ENCODE results near the gene RRAGC. TPM values are rescaled to one million over a fixed set of nuclear protein-coding genes. Genes with fewer than 3 reads are reported as not detected.
"Not testable (repeated sequence)": the region's sequence is repeated elsewhere in the genome, so short reads cannot be mapped to it uniquely, and the experiment has no call there.

RRAGC gene
- total RNA-seq, 1 experiment from 2014 or later, result 11.4 TPM

GRCh38 chr1:38846210-38846609, 13.4 kb downstream of the RRAGC start:
- Mint-ChIP-seq H3K4me3 (no peak overlapping the region), H3K27me3 (ENCODE audit: low read depth) (no peaks in the 10 kb centered on the region), H3K9me3 (0 out of 2 replicates have a peak, but pooled peaks cover 5% of the 10 kb centered on the region), H3K27ac (no peak overlapping the region), H3K4me1 (no peaks in the 10 kb centered on the region), H3K36me3 (peaks cover 44% of the 10 kb centered on the region)
- TF ChIP-seq PRDM15 (CRISPR knock-in tag; IDR thresholded peaks at IDR 0.05) (no peak), TP53 (CRISPR knock-in tag; IDR thresholded peaks at IDR 0.05) (no peak)
- CTCF ChIA-PET, result interaction anchor here (0.5 to 1.0 kb wide), 3 partner anchors 13 to 205 kb away, joined by 3 read pairs; partner anchors contain the start of gene RRAGC
- ATAC-seq (no peak), DNase-seq (ENCODE audit: low spot score) (no peak)
- POLR2A ChIA-PET, result no interaction called here

GRCh38 chr1:38845088-38845487, 14.5 kb downstream of the RRAGC start:
- H3K27ac Mint-ChIP-seq; DNase-seq (ENCODE audit: low spot score); H3K9me3 Mint-ChIP-seq; H3K4me3 Mint-ChIP-seq; ATAC-seq; H3K4me1 Mint-ChIP-seq; H3K27me3 Mint-ChIP-seq (ENCODE audit: low read depth); CTCF ChIA-PET: not testable (repeated sequence)
- POLR2A ChIA-PET, result interaction anchor here (0.6 kb wide), 1 partner anchor 190 kb away, joined by 3 read pairs; no protein-coding TSS in a partner anchor
- peaks cover 42% of the 10 kb centered on the region for H3K36me3 Mint-ChIP-seq

GRCh38 chr1:38840281-38840680, 19.3 kb downstream of the RRAGC start:
- Mint-ChIP-seq H3K27me3 (ENCODE audit: low read depth) (no peaks in the 10 kb centered on the region), H3K36me3 (peaks cover 41% of the 10 kb centered on the region), H3K9me3 (0 out of 2 replicates have a peak, but pooled peaks cover 5% of the 10 kb centered on the region), H3K4me1 (peaks cover 19% of the 10 kb centered on the region), H3K4me3 (no peak overlapping the region), H3K27ac (0 out of 2 replicates have a peak overlapping the region, but pooled peaks have one; percentile 6)
- TF ChIP-seq ZSCAN18 (CRISPR knock-in tag; IDR thresholded peaks at IDR 0.05) (no peak), ZNF317 (CRISPR knock-in tag; IDR thresholded peaks at IDR 0.05; ENCODE audit: borderline replicate concordance, low read depth) (no peak), RORB (CRISPR knock-in tag; IDR thresholded peaks at IDR 0.05) (no peak), PREB (CRISPR knock-in tag; IDR thresholded peaks at IDR 0.05; ENCODE audit: borderline replicate concordance) (no peak), MAX (CRISPR knock-in tag; IDR thresholded peaks at IDR 0.05) (no peak), FOXP1 (CRISPR knock-in tag; IDR thresholded peaks at IDR 0.05; ENCODE audit: borderline replicate concordance) (no peak), TEAD1 (CRISPR knock-in tag; IDR thresholded peaks at IDR 0.05) (no peak)
- ChIA-PET POLR2A (no interaction called here), CTCF (no interaction called here)
- ATAC-seq (no peak), DNase-seq (ENCODE audit: low spot score) (no peak)

- no peak for DNase-seq (ENCODE audit: low spot score)
- peaks cover 32% of the 10 kb centered on the region for H3K36me3 Mint-ChIP-seq
- H3K4me1 Mint-ChIP-seq, result peaks cover 22% of the 10 kb centered on the region
- H3K9me3 Mint-ChIP-seq, result no peaks in the 10 kb centered on the region
- no peak for ATAC-seq
- no peak overlapping the region for H3K4me3 Mint-ChIP-seq
- no peak for TF ChIP-seq FOXK1 (CRISPR knock-in tag; IDR thresholded peaks at IDR 0.05)
- TF ChIP-seq MYBL2 (CRISPR knock-in tag; IDR thresholded peaks at IDR 0.05), result no peak
- no peak for TF ChIP-seq JAZF1 (CRISPR knock-in tag; IDR thresholded peaks at IDR 0.05)
- no peak for TF ChIP-seq CTCF (IDR thresholded peaks at IDR 0.05)
- no peak for TF ChIP-seq FOXP1 (CRISPR knock-in tag; IDR thresholded peaks at IDR 0.05; ENCODE audit: borderline replicate concordance)
- TF ChIP-seq SMAD4 (CRISPR knock-in tag; IDR thresholded peaks at IDR 0.05), result no peak
- no peak for TF ChIP-seq ZNF512 (CRISPR knock-in tag; IDR thresholded peaks at IDR 0.05; ENCODE audit: borderline replicate concordance)
- no peaks in the 10 kb centered on the region for H3K27me3 Mint-ChIP-seq (ENCODE audit: low read depth)
- no peak overlapping the region for H3K27ac Mint-ChIP-seq
- ChIA-PET CTCF (no interaction called here), POLR2A (interaction anchor here (0.6 kb wide), 1 partner anchor 822 kb away, joined by 4 read pairs; no protein-coding TSS in a partner anchor)
Observed at GRCh38 chr1:38839363-38839762, 20.2 kb downstream of the RRAGC start.

GRCh38 chr1:38836316-38836715, 23.3 kb downstream of the RRAGC start:
- H3K4me3 Mint-ChIP-seq; H3K27me3 Mint-ChIP-seq (ENCODE audit: low read depth); ATAC-seq; DNase-seq (ENCODE audit: low spot score); H3K27ac Mint-ChIP-seq; H3K9me3 Mint-ChIP-seq; POLR2A ChIA-PET: not testable (repeated sequence)
- peaks cover 22% of the 10 kb centered on the region for H3K4me1 Mint-ChIP-seq
- H3K36me3 Mint-ChIP-seq, result peaks cover 19% of the 10 kb centered on the region
- CTCF ChIA-PET, result interaction anchor here (0.7 to 2.7 kb wide), 2 partner anchors 263 to 333 kb away, joined by 3 to 10 read pairs; no protein-coding TSS in a partner anchor
